ENCODE measurements around the gene TNFRSF12A. TPM values are rescaled to one million over a fixed set of nuclear protein-coding genes. Genes with fewer than 3 reads are reported as not detected.

Gene TNFRSF12A
- total and polyA plus RNA-seq, 2 of the 8 experiments (the other 6 are each of a cell fraction or from before 2014, with no cell fraction given), result 81.0 to 82.5 TPM

DNA sequence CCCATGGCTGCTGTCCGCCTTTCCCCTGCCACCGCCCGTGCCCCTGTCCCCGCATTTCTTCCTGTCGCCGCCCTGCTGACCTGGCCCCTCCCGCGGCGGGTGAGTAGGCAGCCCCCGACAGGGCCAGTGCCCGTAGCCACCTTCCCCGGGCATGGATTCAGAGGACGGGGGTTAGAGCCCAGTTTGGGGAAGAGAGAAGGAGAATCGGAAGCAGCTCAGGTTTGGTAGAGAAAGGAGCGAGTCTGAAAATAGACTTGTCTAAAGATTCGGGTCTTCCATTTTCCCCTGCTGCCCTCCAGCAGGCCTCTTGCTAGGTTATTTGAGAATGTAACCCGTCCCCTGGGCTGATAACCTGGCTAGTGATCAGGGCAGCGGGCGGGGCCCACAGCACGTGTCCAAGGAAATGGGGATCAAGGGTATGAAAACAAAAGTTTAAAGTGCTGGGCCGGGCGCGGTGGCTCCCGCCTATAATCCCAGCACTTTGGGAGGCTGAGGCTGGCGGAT lies 15.3 kb upstream of the TNFRSF12A start:
- no peak overlapping the region for H2BK12ac ChIP-seq (ENCODE audit: low read depth, low read length)
- no peak overlapping the region for H3K23ac ChIP-seq (ENCODE audit: insufficient read length)
- H4K20me1 ChIP-seq (replicated peaks in 1 of 2; ENCODE audit: control insufficient read depth in 1 of 2, insufficient read depth in 2 of 2, low read length in 2 of 2), result no peaks in the 10 kb centered on the region
- no peak for FAIRE-seq
- peak overlapping the region; percentile 38 to 65 (median 56) for H3K4me3 ChIP-seq (ENCODE audit: extremely low read depth in 1 of 4, insufficient read depth in 2 of 4, low read depth in 3 of 4, low read length in 4 of 4)
- no peak overlapping the region for H2AK5ac ChIP-seq (ENCODE audit: low read depth, low read length)
- H3K4ac ChIP-seq (replicated peaks; ENCODE audit: insufficient read length, low read depth, low read length), result peak overlapping the region; percentile 44
- WGBS, 2 experiments (ENCODE audit: extremely low coverage in 1 of 2, insufficient coverage in 1 of 2, insufficient read length in 1 of 2, insufficient replicate concordance in 2 of 2, low coverage in 1 of 2, low lambda C conversion rate in 2 of 2, missing lambda C conversion rate in 1 of 2), result 2% methylated on average over 21 of the region's 25 CpGs; no CpG with 5 or more reads in 1 of the 2 experiments
- H4K91ac ChIP-seq (replicated peaks; ENCODE audit: insufficient read length, low read length), result peak overlapping the region; percentile 42
- H3K4me1 ChIP-seq (replicated peaks in 1 of 4; ENCODE audit: control insufficient read depth in 3 of 4, insufficient read depth in 4 of 4, low read length in 3 of 4), result peaks cover 14 to 40% (median 33%) of the 10 kb centered on the region in 4 experiments
- no peaks in the 10 kb centered on the region for H3K27me3 ChIP-seq (replicated peaks in 1 of 4; ENCODE audit: control insufficient read depth in 3 of 4, extremely low read depth in 1 of 4, insufficient read depth in 3 of 4, low read length in 3 of 4)
- DNase-seq (ENCODE audit: low read depth in 1 of 2, low spot score in 2 of 2), result no peak
- peak overlapping the region; percentile 64 to 88 for H3K4me2 ChIP-seq (ENCODE audit: insufficient read depth in 1 of 2, low read depth in 2 of 2, low read length in 2 of 2)
- ChIA-PET POLR2A (ENCODE audit: partially characterized antibody) (interaction anchor here (0.8 to 35.7 kb wide), 10 partner anchors 8 to 122 kb away, joined by 3 to 1808 read pairs (median 6); partner anchors contain the start of genes BICDL2, CLDN6, CLDN9 and HCFC1R1), CTCF (ENCODE audit: partially characterized antibody) (interaction anchor here (0.6 to 17.3 kb wide), 6 partner anchors 23 to 854 kb away, joined by 3 to 639 read pairs (median 4); partner anchors contain the start of genes BICDL2, CLDN6, HCFC1R1 and THOC6)
- no peaks in the 10 kb centered on the region for H3K9me3 ChIP-seq (ENCODE audit: insufficient read depth in 2 of 2, low read depth in 1 of 2, low read length in 1 of 2)
- 0 out of 2 replicates have a peak overlapping the region, but pooled peaks have one; percentile 1 for H3K27ac ChIP-seq (ENCODE audit: low read depth, low read length)
- H2BK5ac ChIP-seq (ENCODE audit: low read depth, low read length), result peak overlapping the region; percentile 12; the same call in 1 of the 2 replicates
- H2AFZ ChIP-seq (ENCODE audit: low read length), result no peak overlapping the region
- peaks cover 0 to 3% (median 0%) of the 10 kb centered on the region in 4 experiments; a peak in 1 of 8 replicates for H3K36me3 ChIP-seq (ENCODE audit: control insufficient read depth in 2 of 4, insufficient read depth in 4 of 4, low read length in 3 of 4)
- H2BK120ac ChIP-seq (replicated peaks; ENCODE audit: low read depth, low read length), result peak overlapping the region; percentile 38
- peak overlapping the region; percentile 64 for H3K56ac ChIP-seq (replicated peaks; ENCODE audit: insufficient read length, low read depth, low read length)
- H3K9ac ChIP-seq (replicated peaks in 1 of 4; ENCODE audit: extremely low read depth in 1 of 4, low read depth in 3 of 4, low read length in 3 of 4), result peak overlapping the region in 2 of 4 experiments; percentile 5 to 20; a peak in 3 of 7 replicates
- H3K18ac ChIP-seq (ENCODE audit: extremely low read depth, low read length), result peak overlapping the region; percentile 64
- H4K8ac ChIP-seq (ENCODE audit: extremely low read depth, insufficient read depth, low read length), result peak overlapping the region; percentile 68; the same call in 1 of the 2 replicates
- peaks cover 16% of the 10 kb centered on the region for H3K23me2 ChIP-seq (ENCODE audit: low read depth, low read length)
- H3K14ac ChIP-seq (ENCODE audit: insufficient read length), result no peak overlapping the region
- no peak overlapping the region for H2BK15ac ChIP-seq (ENCODE audit: low read length)
- H3K79me1 ChIP-seq (ENCODE audit: low read depth, low read length), result no peaks in the 10 kb centered on the region; the same call in 1 of the 2 replicates
- peaks cover 0 to 6% of the 10 kb centered on the region in 2 experiments; a peak in 1 of 4 replicates for H3K79me2 ChIP-seq (ENCODE audit: control insufficient read depth in 1 of 2, insufficient read depth in 2 of 2, low read length in 2 of 2)
- H2BK20ac ChIP-seq (ENCODE audit: low read length), result no peak overlapping the region
- H4K5ac ChIP-seq (ENCODE audit: insufficient read length, low read depth, low read length), result peak overlapping the region; percentile 62
- no peak for TF ChIP-seq RAD21 (IDR thresholded peaks at IDR 0.05 in 1 of 2, conservative IDR thresholded peaks at IDR 0.05 in 1 of 2; ENCODE audit: low read depth in 2 of 2, low read length in 2 of 2)
- TF ChIP-seq SIX5 (IDR thresholded peaks at IDR 0.05; ENCODE audit: low read depth, low read length), result no peak
- TF ChIP-seq NANOG (IDR thresholded peaks at IDR 0.05; ENCODE audit: insufficient read depth, low read depth, low read length, poor library complexity, severe bottlenecking), result no peak
- TF ChIP-seq SIN3A (conservative IDR thresholded peaks at IDR 0.05 in 1 of 2, IDR thresholded peaks at IDR 0.05 in 1 of 2; ENCODE audit: low read depth in 1 of 2, low read length in 2 of 2), result 0 out of 4 replicates have a peak, but pooled peaks of 1 of the 2 experiments have one; percentile 49
- peak; percentile 44; the same call in 1 of the 2 replicates for TF ChIP-seq YY1 (IDR thresholded peaks at IDR 0.05; ENCODE audit: low read depth, low read length)
- TF ChIP-seq TBP (IDR thresholded peaks at IDR 0.05; ENCODE audit: low read depth, low read length), result peak; percentile 21; the same call in 1 of the 2 replicates
- TF ChIP-seq ATF3 (IDR thresholded peaks at IDR 0.05; ENCODE audit: insufficient read depth, low read depth, low read length), result no peak
- TF ChIP-seq, protein P1, sequence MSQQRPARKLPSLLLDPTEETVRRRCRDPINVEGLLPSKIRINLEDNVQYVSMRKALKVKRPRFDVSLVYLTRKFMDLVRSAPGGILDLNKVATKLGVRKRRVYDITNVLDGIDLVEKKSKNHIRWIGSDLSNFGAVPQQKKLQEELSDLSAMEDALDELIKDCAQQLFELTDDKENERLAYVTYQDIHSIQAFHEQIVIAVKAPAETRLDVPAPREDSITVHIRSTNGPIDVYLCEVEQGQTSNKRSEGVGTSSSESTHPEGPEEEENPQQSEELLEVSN (IDR thresholded peaks at IDR 0.05), result peak; percentile 57; the same call in 1 of the 2 replicates
- TF ChIP-seq TCF12 (IDR thresholded peaks at IDR 0.05; ENCODE audit: low read depth, low read length), result no peak
- no peak for TF ChIP-seq CBX5 (IDR thresholded peaks at IDR 0.05; ENCODE audit: low read depth, low read length)
